Measurements from ENCODE around the gene CD36.
A peak's percentile ranks its signal among the peaks of the same experiment; 100 is the strongest.

CD36 gene

DNA sequence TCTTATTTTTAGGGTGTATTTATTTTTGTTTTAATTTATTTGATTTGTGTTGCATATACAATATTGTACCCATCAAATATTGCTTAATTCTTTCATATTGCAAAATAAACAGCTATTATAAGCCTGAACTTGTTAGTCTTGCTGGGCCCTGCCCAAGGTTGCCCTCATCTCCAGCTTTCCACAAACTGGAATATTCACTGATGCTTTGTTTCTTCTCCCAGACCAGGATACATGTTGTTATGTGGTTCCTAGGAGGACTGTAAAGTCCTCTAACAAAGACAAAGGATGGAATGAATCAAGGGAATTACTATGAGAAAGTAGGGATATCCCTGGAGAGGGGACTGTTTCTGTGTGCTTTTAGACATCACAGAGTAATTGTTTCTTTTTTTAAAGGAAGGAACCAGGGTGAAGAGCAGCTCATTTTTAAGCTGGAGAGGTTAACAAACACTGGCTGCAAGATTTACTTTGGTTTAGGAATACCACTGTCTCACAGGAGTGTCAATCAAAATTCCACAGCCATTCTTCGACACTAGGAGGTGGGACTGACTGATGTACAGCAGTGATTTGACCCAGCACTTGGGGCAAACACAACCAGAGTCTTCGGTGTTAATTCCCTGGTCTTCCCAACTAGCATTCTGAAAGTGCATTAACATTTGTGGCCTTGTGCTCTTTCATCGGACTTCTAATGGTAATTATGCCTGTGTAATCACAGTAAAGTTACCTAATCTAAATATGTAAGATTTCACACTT is 14.8 kb upstream of the CD36 start:
- no peaks in the 10 kb centered on the region for H3K36me3 ChIP-seq (ENCODE audit: control insufficient read depth in 2 of 2, insufficient read depth in 2 of 2, low read length in 2 of 2)
- H3K4me1 ChIP-seq (ENCODE audit: control insufficient read depth, insufficient read depth, low read length) = no peaks in the 10 kb centered on the region
- no peaks in the 10 kb centered on the region for H3K27me3 ChIP-seq (ENCODE audit: control insufficient read depth in 1 of 2, insufficient read depth in 2 of 2, low read length in 2 of 2)
- H3K27ac ChIP-seq (ENCODE audit: low read length) = no peak overlapping the region
- H3K4me3 ChIP-seq (ENCODE audit: low read length in 2 of 2) = no peak overlapping the region
- H3K9ac ChIP-seq (ENCODE audit: low read length in 2 of 2) = no peak overlapping the region
- H3K9me3 ChIP-seq (ENCODE audit: control insufficient read depth in 2 of 2, low read length in 2 of 2) = peaks cover 4 to 5% of the 10 kb centered on the region in 2 donors

DNA sequence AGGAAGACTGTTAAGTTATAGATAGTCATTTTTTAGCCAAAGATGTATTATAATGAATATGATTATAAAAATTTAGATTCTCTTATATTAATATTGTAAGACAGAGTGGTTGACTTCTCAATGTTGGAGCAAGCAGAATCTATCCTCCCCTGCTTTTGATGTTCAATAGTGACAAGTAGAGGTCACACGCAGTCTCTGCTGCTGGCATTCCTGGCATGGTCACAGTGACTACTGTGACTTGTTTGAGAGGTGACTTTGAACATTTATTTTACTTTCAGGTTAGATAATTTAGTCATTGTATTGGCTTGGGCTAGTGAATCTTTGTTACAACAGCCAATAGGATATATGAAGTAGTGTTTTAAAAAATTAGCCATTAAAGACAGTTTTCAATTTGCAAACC is 13.7 kb upstream of the CD36 start:
- no peak overlapping the region for H3K9ac ChIP-seq (ENCODE audit: low read length in 2 of 2)
- H3K4me3 ChIP-seq (ENCODE audit: low read length in 2 of 2) = no peak overlapping the region
- H3K4me1 ChIP-seq (ENCODE audit: control insufficient read depth, insufficient read depth, low read length) = no peaks in the 10 kb centered on the region
- no peak overlapping the region for H3K27ac ChIP-seq (ENCODE audit: low read length)
- H3K36me3 ChIP-seq (ENCODE audit: control insufficient read depth in 2 of 2, insufficient read depth in 2 of 2, low read length in 2 of 2) = no peaks in the 10 kb centered on the region
- no peaks in the 10 kb centered on the region for H3K9me3 ChIP-seq (ENCODE audit: control insufficient read depth in 2 of 2, low read length in 2 of 2)
- H3K27me3 ChIP-seq (ENCODE audit: control insufficient read depth in 1 of 2, insufficient read depth in 2 of 2, low read length in 2 of 2) = no peaks in the 10 kb centered on the region

DNA sequence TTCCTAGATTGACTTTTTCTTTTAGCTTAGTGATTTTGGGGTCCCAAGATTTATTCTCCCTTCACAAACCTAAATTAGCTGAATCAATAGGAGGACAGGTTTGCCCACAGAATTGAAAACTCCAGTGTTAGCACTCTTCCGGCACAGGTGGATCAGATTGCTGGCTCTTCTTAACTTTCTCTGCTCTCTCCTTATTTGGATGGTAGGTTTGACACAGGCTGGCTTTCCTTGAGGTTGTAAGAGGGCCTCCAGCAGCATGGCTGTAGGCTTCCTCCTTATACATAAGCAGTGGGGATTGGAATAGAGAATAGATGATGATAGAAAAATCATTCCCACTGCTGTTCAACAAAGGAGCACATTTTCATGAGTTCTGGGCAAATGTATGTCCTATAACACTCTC is 9.4 kb upstream of the CD36 start:
- no peaks in the 10 kb centered on the region for H3K4me1 ChIP-seq (ENCODE audit: control insufficient read depth, insufficient read depth, low read length)
- H3K27ac ChIP-seq (ENCODE audit: low read length) = no peak overlapping the region
- no peak overlapping the region for H3K9ac ChIP-seq (ENCODE audit: low read length in 2 of 2)
- H3K9me3 ChIP-seq (ENCODE audit: control insufficient read depth in 2 of 2, low read length in 2 of 2) = no peaks in the 10 kb centered on the region
- no peaks in the 10 kb centered on the region for H3K27me3 ChIP-seq (ENCODE audit: control insufficient read depth in 1 of 2, insufficient read depth in 2 of 2, low read length in 2 of 2)
- H3K36me3 ChIP-seq (ENCODE audit: control insufficient read depth in 2 of 2, insufficient read depth in 2 of 2, low read length in 2 of 2) = no peaks in the 10 kb centered on the region
- H3K4me3 ChIP-seq (ENCODE audit: low read length in 2 of 2) = no peak overlapping the region

DNA sequence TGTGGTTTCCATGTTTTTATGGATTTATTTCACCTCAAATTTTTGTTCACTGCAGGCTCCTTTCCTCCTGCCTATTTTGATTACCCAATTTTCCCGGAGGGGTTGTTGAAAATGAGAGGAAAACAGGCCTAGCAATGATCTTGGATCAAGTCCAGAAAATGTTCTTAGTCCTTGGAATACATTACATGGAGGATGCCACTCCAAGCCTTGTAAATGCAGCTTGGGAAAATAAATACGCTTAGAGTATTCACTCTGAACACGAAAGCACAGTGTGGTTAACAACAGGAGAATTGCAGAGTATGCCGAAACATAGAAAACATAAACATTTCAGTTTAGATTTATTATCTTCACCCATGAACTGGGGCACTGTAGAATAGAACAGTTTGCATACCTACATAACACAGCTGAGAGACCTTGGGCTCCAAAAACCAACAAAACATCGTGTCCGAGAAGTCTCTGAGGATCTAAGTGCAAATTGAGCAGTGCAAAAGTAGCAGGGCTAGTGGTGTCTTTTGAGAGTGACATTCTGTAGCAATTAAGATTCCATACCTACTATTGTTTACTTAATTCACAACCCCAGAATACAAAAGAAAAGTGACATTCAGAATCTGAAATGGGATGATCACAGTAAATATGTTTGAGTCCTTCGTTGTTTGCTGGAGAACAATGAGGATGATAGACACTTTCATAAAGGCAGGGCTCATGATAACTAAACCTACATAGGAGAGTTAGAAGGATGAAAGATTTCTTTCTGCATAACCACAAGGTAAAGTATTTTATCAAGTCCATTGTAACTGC is 7.6 kb upstream of the CD36 start:
- no peaks in the 10 kb centered on the region for H3K9me3 ChIP-seq (ENCODE audit: control insufficient read depth in 2 of 2, low read length in 2 of 2)
- H3K4me1 ChIP-seq (ENCODE audit: control insufficient read depth, insufficient read depth, low read length) = no peaks in the 10 kb centered on the region
- H3K27ac ChIP-seq (ENCODE audit: low read length) = no peak overlapping the region
- H3K9ac ChIP-seq (ENCODE audit: low read length in 2 of 2) = no peak overlapping the region
- no peaks in the 10 kb centered on the region for H3K36me3 ChIP-seq (ENCODE audit: control insufficient read depth in 2 of 2, insufficient read depth in 2 of 2, low read length in 2 of 2)
- peak overlapping the region in 1 of 2 donors; percentile 9 for H3K4me3 ChIP-seq (ENCODE audit: low read length in 2 of 2)
- no peaks in the 10 kb centered on the region for H3K27me3 ChIP-seq (ENCODE audit: control insufficient read depth in 1 of 2, insufficient read depth in 2 of 2, low read length in 2 of 2)

DNA sequence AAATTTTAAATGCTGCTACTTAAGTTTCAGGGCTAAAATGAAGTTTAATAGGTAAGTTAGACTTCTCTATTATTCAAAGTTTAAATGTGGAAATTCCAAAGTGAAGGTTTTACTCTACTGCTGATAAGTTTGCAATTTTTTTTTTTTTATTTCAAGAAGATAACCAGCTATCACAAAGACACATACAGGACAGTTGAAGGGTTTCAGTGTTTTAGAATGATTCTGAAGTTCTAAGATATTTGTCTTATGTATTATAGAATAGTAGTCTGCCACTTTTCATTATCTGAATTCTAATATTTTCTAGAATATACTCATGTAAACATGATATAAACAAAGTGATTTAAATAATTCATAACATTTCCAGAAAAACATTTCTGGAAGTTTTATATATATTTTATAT is 7.0 kb upstream of the CD36 start:
- H3K4me1 ChIP-seq (ENCODE audit: control insufficient read depth, insufficient read depth, low read length) = no peaks in the 10 kb centered on the region
- no peaks in the 10 kb centered on the region for H3K36me3 ChIP-seq (ENCODE audit: control insufficient read depth in 2 of 2, insufficient read depth in 2 of 2, low read length in 2 of 2)
- H3K27me3 ChIP-seq (ENCODE audit: control insufficient read depth in 1 of 2, insufficient read depth in 2 of 2, low read length in 2 of 2) = no peaks in the 10 kb centered on the region
- H3K27ac ChIP-seq (ENCODE audit: low read length) = no peak overlapping the region
- H3K9me3 ChIP-seq (ENCODE audit: control insufficient read depth in 2 of 2, low read length in 2 of 2) = no peaks in the 10 kb centered on the region
- H3K9ac ChIP-seq (ENCODE audit: low read length in 2 of 2) = no peak overlapping the region
- H3K4me3 ChIP-seq (ENCODE audit: low read length in 2 of 2) = no peak overlapping the region

DNA sequence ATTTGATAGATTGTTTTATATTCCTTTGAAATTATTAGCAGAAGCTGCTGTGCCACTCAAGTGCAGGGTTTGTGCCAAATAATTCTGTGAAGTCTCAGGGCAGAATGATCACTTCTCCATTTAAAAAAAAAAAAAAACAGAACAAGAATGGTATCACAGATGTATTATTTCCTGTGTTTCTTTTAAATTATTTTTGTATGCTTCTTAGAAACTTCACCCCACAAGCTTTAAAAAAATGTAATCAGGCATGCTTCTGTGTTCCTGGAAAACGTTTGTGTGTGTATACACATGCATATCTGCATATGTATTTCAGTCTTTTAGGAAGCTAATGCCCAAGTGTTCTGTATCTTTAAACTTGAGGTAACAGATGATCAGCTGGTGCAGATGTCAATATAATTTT is 6.3 kb upstream of the CD36 start:
- no peak overlapping the region for H3K27ac ChIP-seq (ENCODE audit: low read length)
- no peaks in the 10 kb centered on the region for H3K27me3 ChIP-seq (ENCODE audit: control insufficient read depth in 1 of 2, insufficient read depth in 2 of 2, low read length in 2 of 2)
- no peaks in the 10 kb centered on the region for H3K36me3 ChIP-seq (ENCODE audit: control insufficient read depth in 2 of 2, insufficient read depth in 2 of 2, low read length in 2 of 2)
- H3K4me3 ChIP-seq (ENCODE audit: low read length in 2 of 2) = no peak overlapping the region
- H3K9ac ChIP-seq (ENCODE audit: low read length in 2 of 2) = no peak overlapping the region
- H3K9me3 ChIP-seq (ENCODE audit: control insufficient read depth in 2 of 2, low read length in 2 of 2) = no peaks in the 10 kb centered on the region
- no peaks in the 10 kb centered on the region for H3K4me1 ChIP-seq (ENCODE audit: control insufficient read depth, insufficient read depth, low read length)

DNA sequence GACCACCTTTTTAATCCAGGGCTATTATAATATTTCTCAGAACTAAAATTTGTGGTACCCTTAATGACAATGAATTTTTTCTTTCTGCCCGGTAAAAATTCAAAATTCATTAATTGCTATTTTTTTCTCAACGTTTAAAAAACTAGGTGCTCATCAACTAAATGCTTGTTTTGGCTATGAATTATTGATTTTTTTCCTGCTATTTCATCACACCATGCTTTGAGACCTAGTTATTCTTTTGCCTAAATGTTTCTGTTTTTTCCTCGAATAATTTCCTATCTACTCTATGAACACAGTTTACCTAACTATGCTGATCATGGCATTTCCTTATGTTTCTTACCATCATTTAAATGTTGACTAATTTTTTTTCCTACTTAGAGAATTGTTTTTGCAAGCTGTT is 5.6 kb upstream of the CD36 start:
- H3K4me3 ChIP-seq (ENCODE audit: low read length in 2 of 2) = no peak overlapping the region
- H3K27ac ChIP-seq (ENCODE audit: low read length) = no peak overlapping the region
- no peaks in the 10 kb centered on the region for H3K36me3 ChIP-seq (ENCODE audit: control insufficient read depth in 2 of 2, insufficient read depth in 2 of 2, low read length in 2 of 2)

DNA sequence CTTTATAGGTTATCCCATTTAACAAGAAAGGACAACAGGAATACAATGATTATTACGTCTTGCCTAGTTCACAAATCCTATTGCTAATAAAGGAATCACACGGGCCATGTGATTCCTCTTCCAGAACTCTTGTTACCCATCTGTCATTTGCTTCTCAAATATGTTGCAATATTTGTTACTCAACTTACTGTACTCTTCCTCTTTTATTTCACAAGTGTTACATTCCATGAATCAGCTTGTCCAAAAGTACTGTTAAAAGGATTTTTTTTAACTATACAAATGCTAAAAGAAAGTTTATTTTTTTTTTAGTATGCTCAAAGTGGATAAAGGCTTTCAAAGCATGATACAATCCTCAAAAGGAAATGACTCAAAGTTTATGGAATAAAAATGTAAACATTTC is 3.9 kb upstream of the CD36 start:
- Histone ChIP-seq H3K36me3 (ENCODE audit: control insufficient read depth in 2 of 2, insufficient read depth in 2 of 2, low read length in 2 of 2) (no peaks in the 10 kb centered on the region), H3K27me3 (ENCODE audit: control insufficient read depth in 1 of 2, insufficient read depth in 2 of 2, low read length in 2 of 2) (no peaks in the 10 kb centered on the region), H3K9ac (ENCODE audit: low read length in 2 of 2) (no peak overlapping the region), H3K27ac (ENCODE audit: low read length) (no peak overlapping the region), H3K4me3 (ENCODE audit: low read length in 2 of 2) (no peak overlapping the region), H3K9me3 (ENCODE audit: control insufficient read depth in 2 of 2, low read length in 2 of 2) (no peaks in the 10 kb centered on the region), H3K4me1 (ENCODE audit: control insufficient read depth, insufficient read depth, low read length) (no peaks in the 10 kb centered on the region)

More for the DNA sequence above, 5.6 kb upstream of the CD36 start:
- H3K27me3 ChIP-seq (ENCODE audit: control insufficient read depth in 1 of 2, insufficient read depth in 2 of 2, low read length in 2 of 2) = no peaks in the 10 kb centered on the region
- H3K9me3 ChIP-seq (ENCODE audit: control insufficient read depth in 2 of 2, low read length in 2 of 2) = no peaks in the 10 kb centered on the region
- H3K9ac ChIP-seq (ENCODE audit: low read length in 2 of 2) = no peak overlapping the region
- no peaks in the 10 kb centered on the region for H3K4me1 ChIP-seq (ENCODE audit: control insufficient read depth, insufficient read depth, low read length)

DNA sequence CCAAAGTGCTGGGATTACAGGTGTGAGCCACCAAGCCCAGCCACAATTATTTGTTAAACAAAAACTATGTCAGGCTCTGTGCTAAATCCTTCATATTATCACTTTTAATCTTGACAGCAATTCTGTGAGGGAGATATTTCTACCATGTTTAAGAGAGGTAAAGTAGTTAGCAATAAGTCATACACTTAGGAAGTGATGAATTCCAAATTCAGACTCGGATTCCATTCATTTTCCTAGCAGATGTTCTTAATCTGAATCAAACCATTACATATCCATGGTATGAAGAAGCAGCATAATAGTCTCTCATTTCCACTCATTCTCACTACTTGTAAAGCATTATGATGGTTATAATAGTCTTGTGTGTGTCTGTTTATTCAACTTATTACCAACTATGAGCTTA is 2.9 kb upstream of the CD36 start:
- no peak overlapping the region for H3K4me3 ChIP-seq (ENCODE audit: low read length in 2 of 2)
- no peak overlapping the region for H3K9ac ChIP-seq (ENCODE audit: low read length in 2 of 2)
- H3K27me3 ChIP-seq (ENCODE audit: control insufficient read depth in 1 of 2, insufficient read depth in 2 of 2, low read length in 2 of 2) = no peaks in the 10 kb centered on the region
- H3K4me1 ChIP-seq (ENCODE audit: control insufficient read depth, insufficient read depth, low read length) = no peaks in the 10 kb centered on the region
- H3K27ac ChIP-seq (ENCODE audit: low read length) = no peak overlapping the region
- no peaks in the 10 kb centered on the region for H3K9me3 ChIP-seq (ENCODE audit: control insufficient read depth in 2 of 2, low read length in 2 of 2)
- no peaks in the 10 kb centered on the region for H3K36me3 ChIP-seq (ENCODE audit: control insufficient read depth in 2 of 2, insufficient read depth in 2 of 2, low read length in 2 of 2)

DNA sequence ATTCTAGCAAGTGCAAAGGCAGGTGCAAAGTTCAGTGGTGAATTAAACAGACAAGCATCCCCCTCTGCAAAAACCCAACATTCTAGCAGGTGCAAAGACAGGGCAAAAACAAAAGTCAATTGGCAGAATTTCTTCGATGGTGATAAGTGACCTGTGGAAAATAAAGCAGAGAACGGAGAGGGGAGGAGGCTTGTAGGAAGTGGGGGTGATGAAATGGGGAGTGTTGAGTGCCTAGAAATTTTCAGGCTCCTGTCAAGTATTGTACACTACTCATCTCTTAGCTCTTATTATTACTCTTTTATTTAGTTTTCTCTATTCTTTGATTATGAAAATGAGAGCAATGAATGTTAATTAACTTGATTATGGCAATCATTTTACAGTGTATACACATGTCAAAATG is 2.4 kb upstream of the CD36 start:
- Histone ChIP-seq H3K4me1 (ENCODE audit: control insufficient read depth, insufficient read depth, low read length) (no peaks in the 10 kb centered on the region), H3K36me3 (ENCODE audit: control insufficient read depth in 2 of 2, insufficient read depth in 2 of 2, low read length in 2 of 2) (no peaks in the 10 kb centered on the region), H3K27me3 (ENCODE audit: control insufficient read depth in 1 of 2, insufficient read depth in 2 of 2, low read length in 2 of 2) (no peaks in the 10 kb centered on the region), H3K4me3 (ENCODE audit: low read length in 2 of 2) (no peak overlapping the region), H3K27ac (ENCODE audit: low read length) (no peak overlapping the region), H3K9ac (ENCODE audit: low read length in 2 of 2) (no peak overlapping the region), H3K9me3 (ENCODE audit: control insufficient read depth in 2 of 2, low read length in 2 of 2) (no peaks in the 10 kb centered on the region)

DNA sequence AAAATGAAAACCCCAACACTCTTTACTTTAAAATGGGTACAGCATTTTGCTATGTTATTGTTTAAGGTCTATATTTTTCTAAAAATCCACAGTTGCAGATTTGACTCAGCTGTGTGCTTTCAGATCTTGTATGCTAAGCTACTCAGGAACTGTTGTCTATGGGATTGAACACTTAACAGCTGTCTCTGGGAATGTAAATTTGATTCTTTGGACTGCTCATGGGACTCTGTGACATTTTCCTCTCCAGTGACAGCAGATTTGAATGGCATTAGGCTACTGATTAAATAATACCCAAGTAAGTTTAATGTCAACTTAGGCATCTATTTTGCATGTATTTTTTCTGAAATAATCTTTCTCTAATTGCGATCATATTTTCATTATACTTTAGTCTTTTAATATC is 1.7 kb upstream of the CD36 start:
- Histone ChIP-seq H3K4me1 (ENCODE audit: control insufficient read depth, insufficient read depth, low read length) (no peaks in the 10 kb centered on the region), H3K9me3 (ENCODE audit: control insufficient read depth in 2 of 2, low read length in 2 of 2) (no peaks in the 10 kb centered on the region), H3K27ac (ENCODE audit: low read length) (no peak overlapping the region), H3K9ac (ENCODE audit: low read length in 2 of 2) (no peak overlapping the region), H3K36me3 (ENCODE audit: control insufficient read depth in 2 of 2, insufficient read depth in 2 of 2, low read length in 2 of 2) (no peaks in the 10 kb centered on the region), H3K4me3 (ENCODE audit: low read length in 2 of 2) (no peak overlapping the region), H3K27me3 (ENCODE audit: control insufficient read depth in 1 of 2, insufficient read depth in 2 of 2, low read length in 2 of 2) (no peaks in the 10 kb centered on the region)
